Fibroblast of mammary gland (primary cell): ENCODE measurements around the gene WHRN.
A peak's percentile ranks its signal among the peaks of the same experiment; 100 is the strongest.

Source experiments
- DNase-seq: peaks from one replicate; pipeline ENCODE4 v3.0.0-alpha.2; 2010; ENCODE audit warnings: low read depth
- H3K4me3 ChIP-seq: 2 replicates; pipeline ENCODE4 v1.5.1; 2011; ENCODE audit warnings: low read depth, mild to moderate bottlenecking, low read length, moderate library complexity; ENCODE audit not compliant: control insufficient read depth
- TF ChIP-seq, protein P1 (sequence below): conservative IDR thresholded peaks from 2 replicates; pipeline ENCODE4 v1.5.1; 2011; ENCODE audit warnings: low read depth, low read length, inconsistent platforms; ENCODE audit not compliant: control insufficient read depth, insufficient read depth

The WHRN gene

DNA sequence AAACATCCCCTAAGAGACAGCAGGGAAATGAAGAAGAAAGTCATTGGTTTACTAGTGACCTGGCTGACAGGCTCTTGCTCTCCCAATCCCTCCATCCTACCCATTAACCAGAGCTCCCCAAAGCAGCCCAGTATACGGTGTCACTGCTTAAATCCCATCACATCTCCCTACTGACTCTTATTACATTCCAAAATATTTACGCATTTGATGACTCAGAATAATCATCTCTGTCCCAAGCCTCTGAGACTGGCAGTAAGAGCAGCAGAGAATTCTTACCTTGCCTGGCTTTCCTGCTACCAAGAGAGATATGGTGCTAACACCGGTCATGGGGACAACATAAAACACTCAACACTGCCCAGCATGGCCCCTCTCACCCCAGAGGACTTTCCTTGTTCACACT lies 20.2 kb upstream of the WHRN start:
- H3K4me3 ChIP-seq, result no peak overlapping the region
- peak; percentile 69 for DNase-seq
- TF ChIP-seq, protein P1, sequence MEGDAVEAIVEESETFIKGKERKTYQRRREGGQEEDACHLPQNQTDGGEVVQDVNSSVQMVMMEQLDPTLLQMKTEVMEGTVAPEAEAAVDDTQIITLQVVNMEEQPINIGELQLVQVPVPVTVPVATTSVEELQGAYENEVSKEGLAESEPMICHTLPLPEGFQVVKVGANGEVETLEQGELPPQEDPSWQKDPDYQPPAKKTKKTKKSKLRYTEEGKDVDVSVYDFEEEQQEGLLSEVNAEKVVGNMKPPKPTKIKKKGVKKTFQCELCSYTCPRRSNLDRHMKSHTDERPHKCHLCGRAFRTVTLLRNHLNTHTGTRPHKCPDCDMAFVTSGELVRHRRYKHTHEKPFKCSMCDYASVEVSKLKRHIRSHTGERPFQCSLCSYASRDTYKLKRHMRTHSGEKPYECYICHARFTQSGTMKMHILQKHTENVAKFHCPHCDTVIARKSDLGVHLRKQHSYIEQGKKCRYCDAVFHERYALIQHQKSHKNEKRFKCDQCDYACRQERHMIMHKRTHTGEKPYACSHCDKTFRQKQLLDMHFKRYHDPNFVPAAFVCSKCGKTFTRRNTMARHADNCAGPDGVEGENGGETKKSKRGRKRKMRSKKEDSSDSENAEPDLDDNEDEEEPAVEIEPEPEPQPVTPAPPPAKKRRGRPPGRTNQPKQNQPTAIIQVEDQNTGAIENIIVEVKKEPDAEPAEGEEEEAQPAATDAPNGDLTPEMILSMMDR, result no peak

DNA sequence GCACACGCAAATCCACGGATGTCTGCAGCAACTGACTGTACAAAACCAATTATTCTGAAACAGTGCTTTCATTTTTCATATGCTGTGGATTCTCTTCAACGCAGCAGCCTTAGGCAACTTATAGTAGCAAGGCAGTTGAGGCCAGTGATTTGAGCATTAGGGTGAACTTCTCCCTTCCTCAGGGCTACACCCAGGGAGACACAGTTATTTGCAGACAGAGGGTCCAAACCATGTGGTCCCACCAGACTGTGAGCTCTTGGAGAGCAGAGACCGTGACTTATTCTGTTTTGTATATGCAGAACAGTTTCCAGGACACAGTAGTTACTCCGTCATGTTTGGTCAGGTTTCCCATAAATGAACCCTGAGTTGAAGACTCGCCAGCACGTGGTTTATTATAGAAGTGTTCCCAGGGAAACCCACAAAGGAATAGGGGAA lies 19.0 kb upstream of the WHRN start:
- TF ChIP-seq, protein P1, result no peak
- no peak overlapping the region for H3K4me3 ChIP-seq
- no peak for DNase-seq

DNA sequence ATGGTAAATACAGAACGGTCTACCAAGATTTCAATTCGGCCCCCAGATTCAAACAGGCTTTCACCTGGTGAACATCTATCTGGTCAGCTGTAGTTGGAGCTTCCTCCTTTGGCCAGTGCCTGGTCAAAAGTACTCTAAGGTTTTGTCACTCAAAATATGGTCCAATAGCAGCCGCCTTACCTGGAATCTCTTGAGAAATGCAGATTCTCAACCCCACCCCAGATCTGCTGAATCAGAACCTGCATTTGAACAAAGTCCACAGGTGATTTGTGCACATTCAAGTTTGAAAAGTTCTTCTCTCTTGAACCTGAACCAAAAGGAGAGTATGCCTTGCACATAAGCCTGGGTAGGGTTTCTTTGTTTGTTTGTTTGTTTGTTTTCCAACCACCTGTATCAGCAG lies 17.6 kb upstream of the WHRN start:
- DNase-seq, result no peak
- H3K4me3 ChIP-seq, result no peak overlapping the region
- TF ChIP-seq, protein P1, result no peak

DNA sequence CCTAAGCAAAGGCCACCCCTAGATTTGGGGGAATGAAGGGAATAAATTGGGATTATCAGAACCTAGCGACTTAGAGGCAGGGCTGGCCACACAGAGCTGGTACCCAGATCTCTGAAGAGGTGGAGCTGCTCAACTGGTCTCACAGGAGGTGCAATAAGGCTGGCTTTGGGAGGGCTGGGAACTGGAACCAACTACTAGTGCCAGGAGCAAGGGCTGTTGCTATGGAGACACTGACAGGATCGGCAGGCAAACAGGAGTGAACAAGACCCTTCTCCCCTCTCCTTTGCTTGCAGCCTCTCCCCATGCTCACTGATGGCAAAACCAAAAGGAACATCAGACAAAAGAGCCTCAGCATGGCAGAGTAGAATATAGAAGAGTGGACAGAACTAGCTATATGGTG lies 17.0 kb upstream of the WHRN start:
- TF ChIP-seq, protein P1, result no peak
- DNase-seq, result no peak
- H3K4me3 ChIP-seq, result no peak overlapping the region

DNA sequence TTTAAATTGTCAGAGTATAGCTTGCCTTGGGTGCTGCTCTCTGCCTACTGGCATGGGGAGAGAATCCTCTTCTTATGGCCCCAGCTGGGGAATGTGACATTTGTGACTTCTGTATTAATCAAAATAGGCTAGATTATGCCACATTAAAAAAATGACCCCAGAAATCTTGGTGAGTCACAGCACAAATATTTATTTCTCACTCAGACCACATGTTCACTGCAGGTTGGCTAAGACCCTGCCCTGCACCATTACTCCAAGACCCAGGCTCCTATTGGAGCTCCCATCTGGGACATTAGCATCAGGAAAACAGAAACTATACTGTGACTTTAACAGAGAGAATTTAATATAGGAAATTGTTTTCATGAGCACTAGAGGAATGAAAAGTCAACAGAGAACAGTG lies 16.6 kb upstream of the WHRN start:
- DNase-seq, result no peak
- TF ChIP-seq, protein P1, result no peak
- H3K4me3 ChIP-seq, result no peak overlapping the region

DNA sequence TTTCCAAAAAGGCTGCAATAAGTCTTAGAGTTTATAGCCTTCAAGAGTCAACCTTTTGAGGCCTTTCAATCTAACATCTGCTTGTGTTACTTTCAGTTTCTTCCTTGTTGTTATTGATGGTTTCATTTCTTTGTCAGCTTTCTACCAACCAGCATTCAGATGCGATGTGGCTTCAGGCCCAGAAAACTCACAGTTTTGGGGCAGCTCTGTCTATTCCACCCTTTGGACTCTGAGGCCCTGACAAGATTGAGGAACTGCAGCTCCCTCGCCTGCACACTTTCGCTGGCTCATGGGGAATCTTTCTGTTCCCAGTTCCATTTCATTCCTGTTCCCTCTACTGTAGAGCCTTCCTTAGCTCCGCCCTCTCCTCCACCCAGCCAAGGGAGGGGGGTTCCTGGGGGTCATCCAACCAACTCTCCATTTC lies 13.3 kb upstream of the WHRN start:
- TF ChIP-seq, protein P1, result no peak
- no peak overlapping the region for H3K4me3 ChIP-seq
- DNase-seq, result no peak

DNA sequence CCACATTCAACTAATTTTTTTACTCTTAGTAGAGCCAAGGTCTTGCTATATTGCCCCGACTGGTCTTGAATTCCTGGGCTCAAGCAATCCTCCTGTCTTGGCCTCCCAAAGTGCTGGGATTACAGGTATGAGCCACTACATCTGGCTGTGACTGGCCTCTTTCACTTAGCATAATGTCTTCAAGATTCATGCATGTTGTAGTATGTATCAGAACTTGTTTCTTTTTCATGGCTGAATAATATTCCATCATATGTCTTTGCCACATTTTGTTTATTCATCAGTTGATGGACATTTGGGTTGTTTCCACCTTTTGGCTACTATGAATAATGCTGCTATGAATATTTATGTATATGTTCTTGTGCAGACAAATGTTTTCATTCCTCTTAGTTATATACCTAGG lies 12.8 kb upstream of the WHRN start:
- TF ChIP-seq, protein P1, result no peak
- DNase-seq, result no peak
- H3K4me3 ChIP-seq, result no peak overlapping the region
